UCSD-AML1 (cell line): Measurements from ENCODE around the gene PGLYRP2.
A peak's percentile ranks its signal among the peaks of the same experiment; 100 is the strongest.
"Not testable (repeated sequence)": the region's sequence is repeated elsewhere in the genome, so short reads cannot be mapped to it uniquely, and the experiment has no call there.

Experiments used
- DNase-seq: peaks from one replicate; lab custom pipeline; 2025; ENCODE audit not compliant: unreplicated experiment; lab: John Stamatoyannopoulos, UW

The PGLYRP2 gene

DNA sequence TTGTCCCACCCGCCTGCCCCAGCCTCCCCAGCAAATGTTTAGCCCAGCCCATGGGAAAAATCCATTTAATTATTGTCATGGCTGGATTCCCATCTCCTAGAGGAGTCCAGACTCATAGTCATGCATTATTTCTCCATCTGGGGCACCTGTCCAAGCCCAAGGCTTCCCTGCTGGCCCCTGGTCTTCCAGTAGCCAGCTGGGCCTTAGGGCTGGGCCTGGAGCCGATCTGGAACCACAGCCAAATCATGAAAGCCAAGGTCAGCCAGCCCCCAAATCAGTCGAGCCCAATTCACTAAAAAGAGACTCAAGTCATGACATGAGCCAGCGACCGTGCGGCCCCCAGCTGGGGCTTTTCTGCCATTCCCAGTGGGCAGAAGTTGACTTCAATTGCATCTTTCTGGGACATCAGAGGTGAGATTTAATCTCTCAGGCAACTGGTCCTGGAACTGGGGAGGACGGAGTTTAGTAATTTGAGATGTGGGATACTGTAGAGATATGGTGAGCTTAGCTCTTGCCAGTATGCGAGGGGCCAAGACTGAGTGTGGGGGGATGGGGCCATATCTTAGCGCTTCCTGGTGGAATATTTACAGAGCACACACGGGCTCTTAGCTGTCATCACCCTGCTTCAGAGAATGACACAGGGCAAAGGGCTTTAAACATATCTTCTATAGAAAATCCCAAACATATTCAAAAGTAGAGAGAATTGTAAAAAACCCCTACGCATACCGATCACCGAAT is 9.4 kb upstream of the PGLYRP2 start:
- no peak for DNase-seq

DNA sequence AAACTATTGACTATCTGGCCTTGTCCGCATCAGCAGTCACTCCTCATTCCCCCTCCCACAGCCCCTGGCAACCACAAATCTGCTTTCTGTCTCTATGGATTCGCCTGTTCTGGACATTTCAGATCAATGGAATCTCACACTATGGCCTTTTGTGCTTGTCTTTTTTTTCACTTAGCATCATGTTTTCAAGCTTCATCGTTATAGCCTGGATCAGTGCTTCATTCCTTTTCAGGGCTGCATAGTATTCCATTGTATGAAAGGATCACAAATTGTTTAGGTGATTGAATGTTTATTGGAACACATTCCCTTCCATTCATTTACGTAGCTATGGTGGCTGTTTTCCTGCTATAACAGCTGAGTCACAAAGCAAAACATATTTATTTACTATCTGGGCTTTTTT is 7.7 kb upstream of the PGLYRP2 start:
- DNase-seq: no peak

DNA sequence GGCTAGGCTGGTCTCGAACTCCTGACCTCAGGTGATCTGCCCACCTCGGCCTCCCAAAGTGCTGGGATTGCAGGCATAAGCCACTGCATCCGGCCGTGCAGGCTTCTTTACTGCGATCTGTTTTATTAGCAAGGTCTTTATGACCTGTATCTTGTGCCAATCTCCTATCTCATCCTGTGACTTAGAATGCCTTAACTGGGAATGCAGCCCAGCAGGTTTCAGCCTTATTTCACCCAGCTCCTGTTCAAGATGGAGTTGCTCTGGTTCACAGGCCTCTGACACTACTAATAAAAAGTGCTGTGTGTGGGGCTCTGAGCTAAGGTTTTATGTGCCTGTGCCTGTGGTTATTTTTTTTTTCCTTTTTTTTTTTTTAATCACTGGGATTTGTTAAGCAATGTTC is 6.5 kb upstream of the PGLYRP2 start:
- DNase-seq: not testable (repeated sequence)

- DNase-seq: not testable (repeated sequence)
These were observed 1.7 kb upstream of the PGLYRP2 start for GRCh38 chr19:15480996-15481395.

GRCh38 chr19:15476325-15476724 is 3.0 kb downstream of the PGLYRP2 start:
- DNase-seq: no peak

- DNase-seq: no peak
These were observed 3.7 kb downstream of the PGLYRP2 start for GRCh38 chr19:15475611-15476010.

DNA sequence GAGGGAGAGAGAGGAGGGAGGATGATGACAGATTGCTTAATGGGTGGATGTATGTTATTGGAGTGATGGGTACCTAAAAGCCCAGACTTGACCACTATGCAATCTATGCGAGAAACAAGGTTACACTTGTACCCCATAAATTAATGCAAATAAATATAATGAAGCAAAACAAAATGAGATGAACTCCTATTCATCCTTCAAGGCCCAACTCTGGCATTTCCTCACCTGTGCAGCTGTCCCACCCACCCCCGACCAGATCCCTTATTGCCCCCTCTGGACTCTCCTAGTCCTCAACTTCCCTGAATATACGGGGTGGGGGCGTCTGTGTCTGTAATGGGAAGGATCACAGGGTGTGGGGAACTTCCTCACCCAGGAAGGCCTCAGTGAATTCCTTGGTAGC is 4.1 kb downstream of the PGLYRP2 start:
- no peak for DNase-seq

- not testable (repeated sequence) for DNase-seq
These were observed 5.5 kb downstream of the PGLYRP2 start for GRCh38 chr19:15473821-15474220.

DNA sequence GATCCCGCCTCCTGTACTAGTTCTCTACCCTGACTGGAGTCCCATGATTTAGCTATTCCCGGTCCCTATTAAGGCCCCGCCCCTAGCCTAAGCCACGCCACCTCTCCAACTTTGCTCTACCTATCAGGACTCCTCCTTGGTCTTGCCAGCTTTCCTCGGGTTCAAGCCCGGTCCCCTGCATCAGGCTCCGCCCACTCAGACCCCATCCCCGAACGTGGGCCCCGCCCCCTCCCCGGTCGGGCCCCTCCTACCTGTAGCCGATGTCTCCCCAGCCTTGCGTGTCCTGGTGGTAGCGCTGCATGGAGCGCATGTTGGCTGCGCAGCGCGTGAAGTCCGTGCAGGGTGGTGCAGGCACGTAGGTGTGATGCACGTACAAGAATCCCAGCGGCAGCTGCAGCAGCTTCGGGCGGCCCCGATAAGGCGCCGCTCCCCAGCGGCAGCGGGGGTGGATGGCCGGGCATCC is 7.6 kb downstream of the PGLYRP2 start:
- DNase-seq: no peak

DNA sequence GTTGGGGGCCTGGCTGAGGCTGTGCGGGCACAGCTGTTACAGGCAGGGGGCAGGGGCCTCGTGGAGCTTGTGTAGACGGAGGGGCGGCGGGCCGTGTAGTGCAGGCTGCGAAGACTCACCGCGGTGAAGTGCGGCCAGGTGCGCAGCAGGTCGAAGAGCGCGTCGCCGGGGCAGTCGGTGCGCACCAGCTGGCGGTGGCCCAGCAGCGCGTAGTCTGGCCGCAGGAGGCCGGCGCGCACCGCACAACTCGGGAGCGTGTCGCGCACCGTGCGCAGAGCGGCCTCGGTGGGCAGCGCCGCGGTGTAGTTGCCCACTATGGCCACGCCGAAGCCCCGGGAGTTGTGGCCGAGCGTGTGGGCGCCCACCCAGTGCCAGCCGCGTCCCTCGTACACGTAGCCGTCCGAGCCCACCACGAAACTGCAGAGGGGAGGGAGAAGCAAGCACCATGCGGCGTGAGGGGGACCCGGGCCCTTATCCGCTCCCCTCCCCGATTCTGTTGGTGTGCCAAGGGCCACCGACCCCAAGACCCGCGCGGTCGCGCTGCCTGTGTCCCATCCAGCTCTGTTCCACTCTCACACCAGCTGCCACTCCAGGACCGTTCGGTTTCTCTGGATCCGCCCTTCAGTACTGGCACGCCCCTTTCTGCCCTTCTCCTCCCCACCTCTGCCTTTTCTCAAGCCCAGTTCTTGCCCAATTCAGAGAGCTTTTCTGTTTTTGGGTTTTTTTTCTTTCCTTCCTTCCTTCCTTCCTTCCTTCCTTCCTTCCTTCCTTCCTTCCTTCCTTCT is 9.6 kb downstream of the PGLYRP2 start:
- DNase-seq: no peak

DNA sequence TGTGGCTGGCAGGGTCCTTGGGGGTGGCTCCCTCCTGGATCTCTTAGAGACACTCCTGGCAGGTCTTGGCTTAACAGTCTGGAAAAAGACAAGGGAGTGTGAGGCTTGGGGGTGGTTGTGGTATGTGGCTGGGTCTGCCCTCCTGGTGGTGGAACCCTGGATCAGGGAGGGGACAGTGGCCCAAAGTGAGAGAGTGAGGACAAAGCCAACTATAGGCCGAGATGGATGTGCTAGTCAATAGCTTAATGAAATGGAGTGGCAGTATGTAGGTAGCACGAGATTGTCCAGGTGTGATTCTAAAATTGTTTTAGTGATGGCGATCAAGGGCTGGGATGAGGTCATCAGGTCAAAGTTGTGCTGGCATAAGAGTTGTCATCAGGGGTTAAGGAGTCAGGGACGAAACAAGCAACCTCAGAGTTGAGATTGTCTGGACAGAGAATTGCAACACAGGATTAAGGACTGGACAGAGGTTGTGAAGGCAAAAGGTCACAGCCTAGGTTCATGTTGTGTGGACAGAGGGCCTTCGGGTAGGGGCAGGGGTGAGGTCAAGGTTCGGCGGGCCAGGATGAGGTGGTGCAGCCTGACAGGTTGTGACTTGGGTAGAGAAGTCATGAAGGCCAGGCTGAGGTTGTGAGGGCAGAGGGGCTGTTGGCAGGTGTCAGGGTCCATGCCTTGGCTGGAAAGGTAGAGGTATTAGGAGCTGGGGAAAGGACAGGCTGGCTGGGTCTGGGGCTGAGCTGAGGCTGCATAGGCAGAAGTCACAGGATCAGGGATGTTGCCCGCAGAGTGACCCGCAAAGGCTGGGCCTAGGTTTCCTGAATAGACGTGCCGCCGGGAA is 10.4 kb downstream of the PGLYRP2 start:
- DNase-seq: peak; percentile 26

DNA sequence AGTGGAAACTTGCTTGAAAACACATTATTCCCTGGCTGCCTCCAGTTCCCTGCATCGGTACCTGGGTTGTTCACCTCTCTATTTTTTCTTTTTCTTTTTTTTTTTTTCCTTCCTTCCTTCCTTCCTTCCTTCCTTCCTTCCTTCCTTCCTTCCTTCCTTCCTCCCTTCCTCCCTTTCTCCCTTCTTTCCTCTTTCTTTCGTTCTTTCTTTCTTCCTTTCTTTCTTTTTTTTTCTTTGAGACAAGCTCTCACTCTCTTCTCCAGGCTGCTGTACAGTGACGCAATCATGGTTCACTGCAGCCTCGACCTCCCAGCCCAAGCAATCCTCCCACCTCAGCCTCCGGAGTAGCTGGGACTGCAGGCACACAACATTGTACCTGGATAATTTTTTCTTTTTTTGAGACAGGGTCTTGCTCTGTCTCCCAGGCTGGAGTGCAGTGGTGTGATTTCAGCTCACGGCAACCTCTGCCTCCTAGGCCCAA is 11.5 kb downstream of the PGLYRP2 start:
- DNase-seq: no peak

GRCh38 chr19:15466851-15467733 is 12.2 kb downstream of the PGLYRP2 start:
- DNase-seq: peak; percentile 71

DNA sequence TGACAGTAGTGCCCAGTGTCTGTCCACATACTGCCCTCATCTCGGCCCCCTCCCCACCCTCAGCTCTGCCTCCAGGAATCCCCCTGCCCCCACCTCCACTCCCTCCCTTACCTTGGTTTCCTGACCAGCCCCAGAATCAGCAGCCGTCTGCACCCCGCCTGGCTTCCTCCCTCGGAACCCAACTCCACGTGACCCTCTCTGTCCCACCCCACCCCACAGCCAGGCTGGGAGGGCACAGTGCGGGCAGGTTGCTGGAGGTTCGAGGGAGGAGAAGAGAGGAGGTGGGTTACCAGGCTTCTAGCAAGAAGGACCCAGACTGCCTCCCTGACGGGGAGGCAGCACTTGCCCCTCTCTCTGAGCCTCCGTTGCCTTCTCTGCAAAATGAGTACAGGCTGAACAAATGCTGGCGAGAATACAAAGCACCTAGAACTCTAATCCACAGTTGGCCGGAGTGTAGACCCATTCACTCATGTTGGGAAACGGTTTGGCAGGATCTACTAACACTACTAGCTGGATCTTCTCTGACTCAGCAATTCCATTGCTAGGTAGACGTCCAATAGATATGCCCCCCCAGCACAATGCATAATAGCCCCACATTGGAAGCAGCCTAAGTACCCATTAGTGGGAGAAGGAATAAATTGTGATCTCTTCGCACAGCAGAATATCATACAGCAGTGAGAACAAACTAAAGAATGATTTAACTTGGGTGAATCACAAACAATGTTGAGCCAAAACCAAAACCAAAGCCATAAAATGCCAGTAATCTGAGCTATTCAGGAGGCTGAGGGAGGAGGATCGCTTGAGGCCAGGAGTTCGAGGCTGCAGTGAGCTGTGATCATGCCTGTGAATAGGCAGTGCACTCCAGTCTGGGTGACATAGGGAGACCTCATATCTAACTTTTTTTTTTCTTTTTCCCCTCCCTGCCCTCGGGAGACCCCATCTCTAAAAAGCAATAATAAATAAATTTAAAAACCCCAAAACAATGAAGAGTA is 14.6 kb downstream of the PGLYRP2 start, which contains the start of gene RASAL3:
TSS of gene RASAL3 (minus strand) at position 151 of the 992 bp plus-strand sequence. CDS start 186 bp downstream, outside the sequence.
- peak; percentile 84 for DNase-seq

- DNase-seq: peak; percentile 87
These were observed 15.4 kb downstream of the PGLYRP2 start for GRCh38 chr19:15463861-15464371.

DNA sequence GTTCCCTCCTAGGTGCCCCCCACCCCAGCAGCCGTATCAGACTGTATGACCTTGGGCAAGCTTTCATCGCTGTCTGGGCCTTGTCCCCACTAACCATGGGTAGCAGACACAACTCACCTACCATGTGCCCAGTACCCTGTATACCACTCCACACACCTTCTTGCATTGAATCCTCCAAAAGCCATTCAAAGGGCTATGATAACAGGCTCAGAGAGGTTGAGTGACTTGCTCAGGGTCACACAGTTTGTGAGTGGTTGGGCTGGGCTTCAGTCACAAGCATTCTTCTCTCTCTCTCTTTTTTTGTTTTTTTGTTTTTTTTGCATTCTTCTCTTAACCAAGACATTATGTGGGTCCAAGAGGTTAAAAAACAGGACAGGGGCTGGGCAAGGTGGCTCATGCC is 17.6 kb downstream of the PGLYRP2 start:
- no peak for DNase-seq

- DNase-seq: no peak
These were observed 21.4 kb downstream of the PGLYRP2 start for GRCh38 chr19:15457701-15458484.
